ENCODE measurements around the gene PALMD. TPM values are rescaled to one million over a fixed set of nuclear protein-coding genes. Genes with fewer than 3 reads are reported as not detected.

The PALMD gene
- total RNA-seq, 2 donors from 2014 or later, result 1.5 to 2.7 TPM

GRCh38 chr1:99655376-99655775 lies 9.5 kb downstream of the PALMD start:
- DNase-seq, result no peak
- intact Hi-C loops (cut with DNase I, micrococcal nuclease), result no loop called here
- ATAC-seq, result no peak

DNA sequence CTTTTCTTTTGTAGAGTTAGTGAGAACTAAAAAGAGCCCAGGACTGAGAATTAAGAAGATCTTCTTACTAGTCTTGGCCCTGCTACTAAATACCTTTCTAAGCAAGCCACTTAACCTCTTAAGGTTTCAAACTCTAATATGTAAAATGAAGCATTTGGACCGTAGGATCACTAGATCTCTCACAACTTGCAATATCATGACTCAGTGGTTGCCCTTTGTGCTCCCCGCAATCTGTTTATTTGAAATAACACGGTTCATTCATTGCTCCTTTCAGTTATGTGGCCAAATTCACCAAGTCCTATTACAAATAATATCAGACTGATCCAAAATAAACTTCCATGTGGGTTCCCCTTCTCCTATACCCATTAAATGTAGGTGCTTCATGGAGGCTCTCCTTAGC lies 10.8 kb downstream of the PALMD start:
- intact Hi-C loops (cut with DNase I, micrococcal nuclease), result no loop called here
- ATAC-seq (no peak), DNase-seq (no peak)

GRCh38 chr1:99657213-99658030 lies 11.5 kb downstream of the PALMD start:
- ATAC-seq, result peak; percentile 60
- no peak for DNase-seq
- intact Hi-C loops (cut with DNase I, micrococcal nuclease), result no loop called here

DNA sequence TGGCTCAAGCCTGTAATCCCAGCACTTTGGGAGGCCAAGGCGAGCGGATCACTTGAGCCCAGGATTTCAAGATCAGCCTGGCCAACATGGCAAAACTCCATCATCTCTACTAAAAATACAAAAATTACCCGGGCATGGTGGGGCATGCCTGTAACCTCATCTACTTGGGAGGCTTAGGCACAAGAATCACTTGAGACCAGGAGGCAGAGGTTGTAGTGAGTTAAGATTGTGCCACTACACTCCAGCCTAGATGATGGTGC lies 12.0 kb downstream of the PALMD start:
- DNase-seq, result no peak
- intact Hi-C loops (cut with DNase I, micrococcal nuclease), result no loop called here
- no peak for ATAC-seq

DNA sequence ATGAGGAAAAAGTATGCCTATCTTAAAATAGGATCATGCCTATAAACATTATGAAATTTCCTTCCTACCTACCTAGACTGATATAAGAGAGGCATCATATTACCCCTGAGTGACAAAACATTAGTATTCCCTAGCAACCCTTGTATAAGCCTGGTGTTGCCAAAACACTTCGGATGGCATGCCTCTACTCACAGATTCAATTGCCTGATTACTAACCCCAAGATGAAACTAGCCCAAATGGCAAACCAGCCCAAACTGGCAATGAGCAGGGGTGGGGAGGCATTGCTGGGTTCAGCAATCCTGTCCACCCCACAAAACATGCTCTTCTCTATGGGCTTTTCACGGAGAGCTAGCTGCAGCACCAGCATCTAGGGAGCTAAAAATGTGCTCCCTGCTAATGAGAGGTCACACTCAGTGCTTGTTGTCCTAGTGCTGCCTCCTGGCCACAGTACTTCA lies 13.9 kb downstream of the PALMD start:
- ATAC-seq, result no peak
- no peak for DNase-seq
- intact Hi-C loops (cut with DNase I, micrococcal nuclease), result no loop called here

GRCh38 chr1:99660496-99660895 lies 14.6 kb downstream of the PALMD start:
- DNase-seq (no peak), ATAC-seq (no peak)
- intact Hi-C loops (cut with DNase I, micrococcal nuclease), result no loop called here

DNA sequence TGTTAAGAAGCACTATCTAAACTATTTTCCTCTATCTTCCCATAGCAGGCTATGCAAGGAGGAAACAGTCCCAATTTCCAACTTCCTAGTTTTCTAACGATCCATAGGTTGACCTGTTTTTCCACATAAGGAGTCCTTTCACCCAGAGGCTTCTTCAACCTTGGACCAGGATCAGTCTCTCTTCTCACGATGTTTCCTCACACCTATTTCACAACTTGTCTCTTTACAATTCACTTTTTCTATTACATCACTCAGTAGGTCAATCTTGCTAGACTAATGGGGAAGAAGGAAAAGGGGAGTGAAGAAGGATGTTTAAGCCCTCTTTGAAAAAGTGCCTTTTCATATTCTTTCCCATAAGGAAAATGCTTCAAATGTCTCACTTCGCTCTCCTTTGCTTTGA lies 15.9 kb downstream of the PALMD start:
- intact Hi-C loops (cut with DNase I, micrococcal nuclease), result no loop called here
- DNase-seq (no peak), ATAC-seq (no peak)

DNA sequence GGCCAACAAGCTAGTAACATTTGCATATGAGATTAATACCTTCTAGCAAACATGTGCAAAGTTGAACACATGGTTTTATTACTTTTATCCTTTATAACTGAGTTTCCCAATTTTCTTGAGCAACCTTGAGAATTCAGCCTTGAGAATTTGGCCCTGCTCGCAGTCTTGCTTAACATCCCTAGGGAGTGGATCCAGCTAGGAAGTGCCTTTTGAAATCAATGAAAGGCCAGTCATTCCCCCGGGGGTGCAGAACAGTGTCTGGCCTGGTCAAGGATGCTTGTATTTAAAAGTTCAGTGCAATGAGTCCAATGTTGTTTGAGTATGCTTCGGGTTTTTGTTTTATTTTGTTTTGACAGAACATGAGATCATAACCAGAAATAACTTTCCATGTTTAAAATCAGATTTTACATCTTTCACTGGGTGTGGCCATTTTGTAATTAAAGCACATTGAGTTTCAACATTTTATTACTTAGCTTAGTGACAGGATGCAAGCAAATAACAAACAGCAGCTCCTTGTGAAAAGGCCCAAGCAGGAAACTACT lies 16.7 kb downstream of the PALMD start:
- DNase-seq, result peak in 1 of 2 donors; percentile 44
- intact Hi-C loops (cut with DNase I, micrococcal nuclease), result no loop called here
- no peak for ATAC-seq

- no peak for DNase-seq
- intact Hi-C loops (cut with DNase I, micrococcal nuclease), result no loop called here
- ATAC-seq, result no peak
Observed at GRCh38 chr1:99663501-99663900, 17.6 kb downstream of the PALMD start.

DNA sequence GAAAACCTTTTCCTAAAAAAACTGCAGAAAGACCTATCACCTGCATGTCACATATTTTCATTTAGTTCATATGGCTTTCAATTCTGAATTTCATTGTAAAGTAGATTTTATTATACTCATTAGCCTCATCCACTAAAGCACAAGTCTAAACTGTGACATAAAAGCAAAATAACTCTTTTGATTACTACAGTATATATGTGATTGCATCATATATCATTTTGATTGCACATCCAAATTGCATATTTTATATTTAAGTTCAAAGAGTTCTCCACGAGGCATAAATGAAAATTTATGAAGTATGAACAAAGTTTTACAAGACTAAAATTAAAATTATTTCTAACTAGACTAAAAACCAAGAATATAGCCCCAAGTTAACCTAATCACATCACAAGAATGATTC lies 19.3 kb downstream of the PALMD start:
- no peak for ATAC-seq

DNA sequence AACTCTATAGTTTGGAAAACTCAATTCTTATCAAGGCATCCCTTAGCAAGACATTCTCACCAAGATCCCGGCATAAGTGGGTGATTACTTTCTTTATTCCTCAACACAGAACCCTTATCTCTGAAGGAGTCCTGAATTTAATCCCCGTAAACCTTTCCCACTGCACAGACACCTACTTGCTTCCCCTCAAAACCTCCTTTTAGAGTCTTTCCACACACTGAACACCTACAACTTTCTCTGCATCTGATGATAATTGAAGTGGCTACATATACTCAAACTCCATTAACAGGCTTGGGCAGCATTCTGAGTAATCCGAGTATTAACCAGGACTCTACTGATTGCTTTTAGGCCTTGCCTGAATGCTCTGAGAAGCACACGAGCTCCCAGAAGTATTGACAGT lies 23.5 kb downstream of the PALMD start:
- DNase-seq (no peak), ATAC-seq (no peak)
- intact Hi-C loops (cut with DNase I, micrococcal nuclease), result no loop called here

More for the DNA sequence above, 19.3 kb downstream of the PALMD start:
- intact Hi-C loops (cut with DNase I, micrococcal nuclease), result no loop called here
- no peak for DNase-seq

- intact Hi-C loops (cut with DNase I, micrococcal nuclease), result no loop called here
- DNase-seq (no peak), ATAC-seq (no peak)
Observed at GRCh38 chr1:99669821-99670220, 23.9 kb downstream of the PALMD start.

GRCh38 chr1:99670583-99670982 lies 24.7 kb downstream of the PALMD start:
- DNase-seq (no peak), ATAC-seq (no peak)
- intact Hi-C loops (cut with DNase I, micrococcal nuclease), result no loop called here

DNA sequence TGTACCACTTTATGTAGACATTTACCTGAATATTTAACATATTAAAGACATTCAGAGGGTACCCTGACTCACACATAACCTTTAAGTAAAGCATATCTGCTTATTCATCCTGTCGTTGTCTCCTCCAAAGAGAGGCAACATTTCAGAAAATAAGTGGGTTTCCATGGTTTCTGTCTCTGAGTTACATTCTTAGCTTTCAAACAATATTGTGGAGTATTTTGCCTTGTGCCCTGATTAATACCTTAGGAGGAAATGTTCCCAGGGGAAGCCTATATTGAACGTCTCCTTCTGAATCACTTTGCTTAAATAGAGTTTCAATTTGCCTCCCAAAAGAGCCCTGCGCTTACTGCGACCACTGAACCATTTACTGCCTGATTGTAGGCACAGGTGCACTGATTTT lies 26.1 kb downstream of the PALMD start:
- no peak for DNase-seq
- intact Hi-C loops (cut with DNase I, micrococcal nuclease), result no loop called here
- no peak for ATAC-seq

- ATAC-seq, result no peak
- no peak for DNase-seq
- intact Hi-C loops (cut with DNase I, micrococcal nuclease), result no loop called here
Observed at GRCh38 chr1:99672530-99673213, 26.8 kb downstream of the PALMD start.

DNA sequence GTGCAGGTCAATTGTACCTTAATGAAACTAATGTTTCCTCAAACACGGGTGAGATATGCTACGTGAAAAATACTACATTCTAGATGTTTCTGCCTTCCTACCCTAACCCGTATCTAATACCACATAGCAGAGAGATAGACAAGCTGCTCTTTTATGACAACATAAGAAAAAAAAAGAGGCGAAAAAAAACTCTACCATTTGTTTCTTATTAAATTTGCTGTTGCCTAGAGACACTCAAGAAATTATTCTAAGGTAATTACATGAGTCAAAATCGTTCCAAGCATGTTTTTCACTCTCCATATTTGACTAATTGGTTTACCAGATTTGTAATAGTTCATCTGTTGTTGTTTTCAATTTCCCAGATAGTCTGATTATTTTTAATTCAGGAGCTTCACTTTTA lies 27.4 kb downstream of the PALMD start:
- DNase-seq (no peak), ATAC-seq (no peak)
- intact Hi-C loops (cut with DNase I, micrococcal nuclease), result no loop called here

- DNase-seq (no peak), ATAC-seq (no peak)
- intact Hi-C loops (cut with DNase I, micrococcal nuclease), result no loop called here
Observed at GRCh38 chr1:99674115-99675064, 28.5 kb downstream of the PALMD start.

DNA sequence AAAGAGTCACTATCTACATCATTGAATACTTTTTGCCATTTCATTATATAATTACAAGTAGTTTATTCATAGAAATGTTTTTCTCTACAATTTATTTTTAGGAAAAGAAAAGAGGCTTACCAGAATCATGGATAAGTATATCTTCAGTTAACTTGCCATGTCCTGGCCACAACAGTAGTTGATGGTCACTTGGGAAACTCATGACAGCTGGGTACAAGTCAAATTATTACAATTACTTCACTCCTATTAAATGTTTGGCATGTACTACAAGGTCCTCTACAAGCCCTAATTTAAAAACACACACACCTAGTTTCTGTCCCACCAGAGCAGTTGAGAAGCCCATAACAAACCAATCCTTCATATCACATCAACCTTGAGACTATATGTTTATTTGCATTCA lies 29.4 kb downstream of the PALMD start:
- ATAC-seq, result no peak
- DNase-seq, result no peak
- intact Hi-C loops (cut with DNase I, micrococcal nuclease), result no loop called here

DNA sequence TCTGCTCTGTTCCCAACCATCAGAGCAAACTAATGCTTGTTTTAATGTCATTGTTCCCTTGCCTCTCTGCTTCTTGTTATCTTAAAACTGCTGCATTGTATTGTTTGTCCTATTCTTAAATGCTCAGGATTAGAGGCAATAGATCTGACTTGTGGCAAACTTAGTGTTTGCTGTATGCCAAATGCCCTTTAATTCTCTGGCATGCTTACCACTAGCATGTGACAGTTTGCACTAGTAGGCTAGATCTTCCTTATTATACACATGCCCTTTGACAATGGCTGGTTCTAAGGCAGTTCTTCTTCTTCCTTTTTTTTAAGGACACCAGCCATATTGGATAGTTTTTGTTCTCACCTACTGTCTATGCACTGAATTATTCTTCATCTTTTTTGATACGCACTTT lies 30.1 kb downstream of the PALMD start:
- intact Hi-C loops (cut with DNase I, micrococcal nuclease), result no loop called here
- peak; percentile 30 for ATAC-seq
- DNase-seq, result no peak
